OCI-LY1 (cell line): ENCODE measurements around the gene SSC4D.

Source experiments
- H2AFZ ChIP-seq: fragments of 200-600 bp; sonication (generic), shearing (Covaris generic); 2 replicates; pipeline ENCODE4 v1.6.0; 2014; ENCODE audit warnings: antibody characterized with exemption, mild to moderate bottlenecking, low read length
- H3F3A ChIP-seq: fragments of 200-600 bp; sonication (generic), shearing (Covaris generic); 2 replicates; pipeline ENCODE4 v1.6.0; 2014; ENCODE audit warnings: mild to moderate bottlenecking, antibody characterized with exemption, low read length, moderate library complexity; ENCODE audit not compliant: insufficient read depth
- H3K27ac ChIP-seq: fragments of 200-600 bp; sonication (generic); 2 replicates; pipeline ENCODE4 v1.5.1; 2014; ENCODE audit warnings: low read length, mixed run types, mild to moderate bottlenecking, low read depth; ENCODE audit not compliant: poor library complexity, severe bottlenecking
- H3K27me3 ChIP-seq: fragments of 200-600 bp; sonication (generic); 2 replicates; pipeline ENCODE4 v1.6.0; 2014; ENCODE audit warnings: antibody characterized with exemption, mild to moderate bottlenecking, low read length, moderate library complexity; ENCODE audit not compliant: insufficient read depth
- H3K36me3 ChIP-seq: fragments of 200-600 bp; sonication (generic); 2 replicates; pipeline ENCODE4 v1.6.1; 2014; ENCODE audit warnings: mild to moderate bottlenecking, antibody characterized with exemption, low read length, moderate library complexity, mixed read lengths; ENCODE audit not compliant: insufficient read depth
- H3K4me1 ChIP-seq: fragments of 200-600 bp; sonication (generic); 2 replicates; pipeline ENCODE4 v1.5.1; 2014; ENCODE audit warnings: mild to moderate bottlenecking, low read length, moderate library complexity; ENCODE audit not compliant: insufficient read depth, severe bottlenecking
- H3K4me2 ChIP-seq: fragments of 200-600 bp; sonication (generic), shearing (Covaris generic); 2 replicates; pipeline ENCODE4 v1.6.1; 2014; ENCODE audit warnings: low read length
- H3K4me3 ChIP-seq: fragments of 200-600 bp; sonication (generic); 2 replicates; pipeline ENCODE4 v1.5.1; 2014; ENCODE audit warnings: low read length, low read depth, mild to moderate bottlenecking, mixed read lengths; ENCODE audit not compliant: poor library complexity, severe bottlenecking
- H3K79me2 ChIP-seq: fragments of 200-600 bp; shearing (Covaris generic); 2 replicates; pipeline ENCODE4 v1.6.1; 2016; ENCODE audit warnings: mixed run types, low read length, mixed read lengths; ENCODE audit not compliant: insufficient read depth
- H3K9ac ChIP-seq: fragments of 200-600 bp; sonication (generic), shearing (Covaris generic); 2 replicates; pipeline ENCODE4 v1.6.1; 2014; ENCODE audit warnings: mild to moderate bottlenecking, low read length, mixed read lengths
- H3K9me2 ChIP-seq: fragments of 200-600 bp; sonication (generic), shearing (Covaris generic); 2 replicates; pipeline ENCODE4 v1.6.1; 2014; ENCODE audit warnings: low read depth, mild to moderate bottlenecking, low read length, mixed read lengths
- H3K9me3 ChIP-seq: fragments of 200-600 bp; shearing (Covaris generic); 2 replicates; pipeline ENCODE4 v1.6.1; 2014; ENCODE audit warnings: low read length, mixed read lengths
- H4K20me1 ChIP-seq: fragments of 200-600 bp; sonication (generic), shearing (Covaris generic); 2 replicates; pipeline ENCODE4 v1.6.0; 2016; ENCODE audit warnings: mild to moderate bottlenecking, low read length; ENCODE audit not compliant: insufficient read depth
- EZH2 ChIP-seq: fragments of 200-600 bp; sonication (generic), shearing (Covaris generic); IDR thresholded peaks from 2 replicates; pipeline ENCODE4 v1.8.0; 2017; ENCODE audit warnings: borderline replicate concordance, mixed run types, mild to moderate bottlenecking, antibody characterized with exemption, low read length, moderate library complexity, mixed read lengths
- TF ChIP-seq, protein P1 (sequence below): fragments of 200-600 bp; sonication (generic), shearing (Covaris generic); IDR thresholded peaks from 2 replicates; pipeline ENCODE4 v1.5.1; 2017; ENCODE audit warnings: mild to moderate bottlenecking, antibody characterized with exemption, low read length, moderate library complexity, mixed read lengths

SSC4D gene

DNA sequence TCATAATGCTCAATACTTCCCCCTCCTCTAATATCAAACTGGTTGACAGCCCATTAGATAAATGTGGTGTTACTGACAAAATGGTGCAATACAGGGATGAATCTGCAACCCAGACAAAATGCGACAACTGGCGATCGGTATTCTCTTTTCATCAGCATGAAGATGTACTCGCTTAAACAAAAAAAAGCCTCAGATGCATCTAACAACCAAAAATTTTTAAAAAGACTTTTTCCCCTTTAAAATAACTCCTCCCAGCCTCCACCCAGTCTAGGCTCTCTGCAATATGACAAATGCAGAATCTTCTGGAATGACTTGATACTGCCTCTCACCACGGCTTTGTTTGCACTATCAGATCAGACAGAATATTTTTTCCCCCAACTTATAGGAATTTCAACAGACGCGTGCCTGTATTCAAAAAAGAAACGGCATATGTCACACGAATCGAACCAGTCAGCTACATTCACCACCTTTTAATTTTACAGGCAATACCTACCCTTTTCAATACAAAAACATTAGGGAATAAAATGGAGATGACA lies 52.0 kb downstream of the SSC4D start:
- H3K27me3 ChIP-seq: no peaks in the 10 kb centered on the region
- H3K9me3 ChIP-seq: 0 out of 2 replicates have a peak, but pooled peaks cover 3% of the 10 kb centered on the region
- peaks cover 55% of the 10 kb centered on the region for H3K36me3 ChIP-seq
- peak overlapping the region; percentile 96 for H3K4me3 ChIP-seq
- no peaks in the 10 kb centered on the region for H3K9me2 ChIP-seq
- H4K20me1 ChIP-seq: no peaks in the 10 kb centered on the region; the same call in 1 of the 2 replicates
- peaks cover 61% of the 10 kb centered on the region for H3K79me2 ChIP-seq
- no peak overlapping the region for H2AFZ ChIP-seq
- TF ChIP-seq, protein P1, sequence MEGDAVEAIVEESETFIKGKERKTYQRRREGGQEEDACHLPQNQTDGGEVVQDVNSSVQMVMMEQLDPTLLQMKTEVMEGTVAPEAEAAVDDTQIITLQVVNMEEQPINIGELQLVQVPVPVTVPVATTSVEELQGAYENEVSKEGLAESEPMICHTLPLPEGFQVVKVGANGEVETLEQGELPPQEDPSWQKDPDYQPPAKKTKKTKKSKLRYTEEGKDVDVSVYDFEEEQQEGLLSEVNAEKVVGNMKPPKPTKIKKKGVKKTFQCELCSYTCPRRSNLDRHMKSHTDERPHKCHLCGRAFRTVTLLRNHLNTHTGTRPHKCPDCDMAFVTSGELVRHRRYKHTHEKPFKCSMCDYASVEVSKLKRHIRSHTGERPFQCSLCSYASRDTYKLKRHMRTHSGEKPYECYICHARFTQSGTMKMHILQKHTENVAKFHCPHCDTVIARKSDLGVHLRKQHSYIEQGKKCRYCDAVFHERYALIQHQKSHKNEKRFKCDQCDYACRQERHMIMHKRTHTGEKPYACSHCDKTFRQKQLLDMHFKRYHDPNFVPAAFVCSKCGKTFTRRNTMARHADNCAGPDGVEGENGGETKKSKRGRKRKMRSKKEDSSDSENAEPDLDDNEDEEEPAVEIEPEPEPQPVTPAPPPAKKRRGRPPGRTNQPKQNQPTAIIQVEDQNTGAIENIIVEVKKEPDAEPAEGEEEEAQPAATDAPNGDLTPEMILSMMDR: no peak
- no peak for TF ChIP-seq EZH2
- peak overlapping the region; percentile 47 for H3K27ac ChIP-seq
- H3F3A ChIP-seq: no peaks in the 10 kb centered on the region
- H3K4me1 ChIP-seq: peaks cover 31% of the 10 kb centered on the region
- peak overlapping the region; percentile 96 for H3K9ac ChIP-seq
- H3K4me2 ChIP-seq: peak overlapping the region; percentile 78

DNA sequence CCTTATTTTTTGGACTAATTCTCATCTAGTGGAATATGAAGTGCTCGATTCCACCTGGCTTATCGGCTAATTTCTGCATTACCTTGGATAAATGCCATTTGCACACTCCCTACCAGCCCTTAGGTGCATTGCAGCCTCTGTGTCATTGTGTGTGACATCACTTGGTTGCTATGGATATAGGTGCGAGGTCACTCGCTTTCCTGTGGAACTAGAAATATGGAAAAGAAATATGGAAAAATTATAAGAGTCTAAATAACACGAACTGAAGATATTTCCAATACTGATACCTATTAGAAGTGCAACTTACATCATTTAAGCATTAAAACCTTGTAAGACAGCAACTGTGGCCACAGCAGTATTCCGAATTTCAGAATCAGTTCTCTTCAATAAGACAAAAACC lies 52.7 kb downstream of the SSC4D start:
- Histone ChIP-seq H3F3A (no peaks in the 10 kb centered on the region), H3K4me3 (peak overlapping the region; percentile 96), H3K27ac (no peak overlapping the region), H3K4me2 (peak overlapping the region; percentile 78), H3K9me2 (no peaks in the 10 kb centered on the region), H3K9ac (peak overlapping the region; percentile 96), H3K36me3 (peaks cover 61% of the 10 kb centered on the region), H3K4me1 (peaks cover 31% of the 10 kb centered on the region), H2AFZ (no peak overlapping the region), H3K27me3 (no peaks in the 10 kb centered on the region), H4K20me1 (peaks cover 1% of the 10 kb centered on the region), H3K9me3 (0 out of 2 replicates have a peak, but pooled peaks cover 3% of the 10 kb centered on the region), H3K79me2 (peaks cover 68% of the 10 kb centered on the region)
- TF ChIP-seq, protein P1: no peak
- no peak for TF ChIP-seq EZH2

DNA sequence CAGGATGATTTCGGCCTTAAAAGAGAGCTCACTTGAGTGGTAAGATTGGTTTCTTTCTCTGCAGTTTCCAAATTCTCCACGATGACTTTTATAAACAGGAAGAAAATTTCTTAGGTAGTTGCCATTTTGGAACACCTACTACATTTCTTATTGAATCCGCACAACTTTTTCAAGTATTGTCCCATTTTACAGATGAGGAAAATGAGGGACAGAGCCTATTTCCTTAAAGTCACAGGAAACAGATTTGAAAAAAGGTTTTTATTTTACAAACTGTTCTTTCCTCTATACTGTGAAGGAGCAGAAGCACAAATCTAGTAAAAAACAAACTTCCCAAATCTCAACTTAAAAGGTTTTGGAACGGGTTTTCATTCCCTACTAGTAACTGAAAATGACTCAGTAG lies 53.4 kb downstream of the SSC4D start:
- peaks cover 31% of the 10 kb centered on the region for H3K4me1 ChIP-seq
- H3K36me3 ChIP-seq: peaks cover 68% of the 10 kb centered on the region
- H3F3A ChIP-seq: no peaks in the 10 kb centered on the region
- no peak for TF ChIP-seq EZH2
- TF ChIP-seq, protein P1: no peak
- H3K79me2 ChIP-seq: peaks cover 75% of the 10 kb centered on the region
- no peaks in the 10 kb centered on the region for H3K27me3 ChIP-seq
- H3K9ac ChIP-seq: no peak overlapping the region
- H4K20me1 ChIP-seq: peaks cover 5% of the 10 kb centered on the region
- H3K4me2 ChIP-seq: peak overlapping the region; percentile 78; the same call in 1 of the 2 replicates
- H3K27ac ChIP-seq: no peak overlapping the region
- H3K4me3 ChIP-seq: peak overlapping the region; percentile 96
- no peak overlapping the region for H2AFZ ChIP-seq
- H3K9me2 ChIP-seq: no peaks in the 10 kb centered on the region
- H3K9me3 ChIP-seq: 0 out of 2 replicates have a peak, but pooled peaks cover 3% of the 10 kb centered on the region
